H9 (cell line): ENCODE measurements around the gene ZNF317. TPM values are rescaled to one million over a fixed set of nuclear protein-coding genes. Genes with fewer than 3 reads are reported as not detected.

ENCODE experiments used
- DNase-seq: peaks from one replicate; pipeline ENCODE4 v3.0.0-alpha.2; 2017
- H2AFZ ChIP-seq: one replicate; pipeline ENCODE4 v1.6.1; 2013; ENCODE audit warnings: mild to moderate bottlenecking, low read length, control low read depth, moderate library complexity
- H2AK5ac ChIP-seq: 2 replicates; pipeline ENCODE4 v1.6.1; 2013; ENCODE audit warnings: low read length, control low read depth, mixed read lengths; ENCODE audit not compliant: insufficient read length
- H2BK120ac ChIP-seq: one replicate; pipeline ENCODE4 v1.6.1; 2013; ENCODE audit warnings: low read depth, mild to moderate bottlenecking, low read length, control low read depth, inconsistent platforms; ENCODE audit not compliant: poor library complexity, severe bottlenecking
- H2BK12ac ChIP-seq: 2 replicates; pipeline ENCODE4 v1.6.1; 2013; ENCODE audit warnings: low read length, control low read depth, mixed read lengths, low read depth; ENCODE audit not compliant: insufficient read length
- H2BK15ac ChIP-seq: 2 replicates; pipeline ENCODE4 v1.6.1; 2013; ENCODE audit warnings: low read depth, low read length, control low read depth
- H2BK20ac ChIP-seq: one replicate; pipeline ENCODE4 v1.6.1; 2013; ENCODE audit warnings: low read depth, mild to moderate bottlenecking, low read length, control low read depth, inconsistent platforms; ENCODE audit not compliant: poor library complexity, severe bottlenecking
- H2BK5ac ChIP-seq: 2 replicates; pipeline ENCODE4 v1.6.1; 2013; ENCODE audit warnings: low read length, control low read depth, mixed read lengths; ENCODE audit not compliant: insufficient read length
- H3K14ac ChIP-seq: 2 replicates; pipeline ENCODE4 v1.6.1; 2013; ENCODE audit warnings: low read length, control low read depth; ENCODE audit not compliant: insufficient read depth
- H3K18ac ChIP-seq: 2 replicates; pipeline ENCODE4 v1.6.1; 2013; ENCODE audit warnings: low read depth, mild to moderate bottlenecking, mixed read lengths, low read length, control low read depth; ENCODE audit not compliant: insufficient read length
- H3K23ac ChIP-seq: 2 replicates; pipeline ENCODE4 v1.6.1; 2013; ENCODE audit warnings: low read length, control low read depth, mixed read lengths, low read depth; ENCODE audit not compliant: insufficient read length
- H3K23me2 ChIP-seq: 2 replicates; pipeline ENCODE4 v1.6.1; 2013; ENCODE audit warnings: low read depth, mild to moderate bottlenecking, mixed read lengths, low read length, control low read depth; ENCODE audit not compliant: insufficient read length, poor library complexity, severe bottlenecking
- H3K27ac ChIP-seq: 2 replicates; pipeline ENCODE4 v1.5.1; 2013; ENCODE audit warnings: low read length, control low read depth, mixed read lengths, low read depth; ENCODE audit not compliant: insufficient read length
- H3K27me3 ChIP-seq: 2 replicates; pipeline ENCODE4 v1.6.1; 2013; ENCODE audit warnings: low read length, control low read depth, inconsistent platforms; ENCODE audit not compliant: insufficient read depth
- H3K4ac ChIP-seq: 2 replicates; pipeline ENCODE4 v1.6.1; 2013; ENCODE audit warnings: low read depth, mild to moderate bottlenecking, control low read depth, inconsistent platforms, low read length, moderate library complexity
- H3K4me1 ChIP-seq: 2 replicates; pipeline ENCODE4 v1.6.1; 2013; ENCODE audit warnings: low read length, control low read depth, inconsistent platforms; ENCODE audit not compliant: insufficient read depth
- H3K4me2 ChIP-seq: 2 replicates; pipeline ENCODE4 v1.6.1; 2013; ENCODE audit warnings: low read length, control low read depth, mixed read lengths; ENCODE audit not compliant: insufficient read length, insufficient read depth
- H3K56ac ChIP-seq: 2 replicates; pipeline ENCODE4 v1.6.1; 2013; ENCODE audit warnings: low read depth, mild to moderate bottlenecking, mixed read lengths, low read length, control low read depth; ENCODE audit not compliant: insufficient read length
- H3K79me1 ChIP-seq: 2 replicates; pipeline ENCODE4 v1.6.1; 2013; ENCODE audit warnings: low read depth, mild to moderate bottlenecking, moderate library complexity, low read length, control low read depth, inconsistent platforms; ENCODE audit not compliant: insufficient read depth, poor library complexity, severe bottlenecking
- H3K79me2 ChIP-seq: 2 replicates; pipeline ENCODE4 v1.6.1; 2013; ENCODE audit warnings: low read length, control low read depth, inconsistent platforms; ENCODE audit not compliant: insufficient read depth
- H3K9ac ChIP-seq: 2 replicates; pipeline ENCODE4 v1.6.1; 2013; ENCODE audit warnings: low read length, control low read depth, mixed read lengths; ENCODE audit not compliant: insufficient read length; ENCODE audit errors: extremely low read depth
- H3K9me3 ChIP-seq: one replicate; pipeline ENCODE4 v1.6.1; 2013; ENCODE audit warnings: low read depth, low read length, inconsistent platforms; ENCODE audit not compliant: control insufficient read depth
- H3T11ph ChIP-seq: one replicate; pipeline ENCODE4 v1.6.1; 2013; ENCODE audit warnings: mild to moderate bottlenecking, low read length, control low read depth, inconsistent platforms
- H4K20me1 ChIP-seq: one replicate; pipeline ENCODE4 v1.6.1; 2013; ENCODE audit not compliant: control insufficient read depth, insufficient read length, insufficient read depth
- H4K5ac ChIP-seq: 2 replicates; pipeline ENCODE4 v1.6.1; 2013; ENCODE audit warnings: low read depth, mild to moderate bottlenecking, mixed read lengths, low read length, control low read depth; ENCODE audit not compliant: insufficient read length
- H4K8ac ChIP-seq: replicated peaks from 2 replicates; pipeline ENCODE4 v1.6.1; 2013; ENCODE audit warnings: low read length, control low read depth, mixed read lengths, low read depth; ENCODE audit not compliant: insufficient read length
- H4K91ac ChIP-seq: 2 replicates; pipeline ENCODE4 v1.6.1; 2013; ENCODE audit warnings: low read depth, mild to moderate bottlenecking, moderate library complexity, mixed read lengths, low read length, control low read depth; ENCODE audit not compliant: insufficient read length
- H3K27ac Mint-ChIP-seq, 3 experiments: 2 replicates in 2 of 3; 3 replicates in 1 of 3; pipeline ENCODE4 v1.8.0; 2020 to 2021; ENCODE audit warnings: mixed read lengths in 3 of 3, mild to moderate bottlenecking in 1 of 3, moderate library complexity in 1 of 3
- H3K27me3 Mint-ChIP-seq: 2 replicates; pipeline ENCODE4 v1.8.0; 2021; ENCODE audit warnings: low read depth, mild to moderate bottlenecking, moderate library complexity, mixed read lengths
- H3K36me3 Mint-ChIP-seq, 3 experiments: 2 replicates in 2 of 3; 3 replicates in 1 of 3; pipeline ENCODE4 v1.8.0; 2020 to 2021; ENCODE audit warnings: low read depth in 3 of 3, mixed read lengths in 3 of 3; ENCODE audit not compliant: insufficient read depth in 1 of 3
- H3K4me1 Mint-ChIP-seq, 2 experiments: 2 replicates each; pipeline ENCODE4 v1.8.0; 2020; ENCODE audit warnings: mixed read lengths in 2 of 2
- H3K4me3 Mint-ChIP-seq, 2 experiments: 2 replicates in 1 of 2; 3 replicates in 1 of 2; pipeline ENCODE4 v1.8.0; 2020 to 2021; ENCODE audit warnings: mild to moderate bottlenecking in 2 of 2, mixed read lengths in 2 of 2, moderate library complexity in 1 of 2
- H3K9me3 Mint-ChIP-seq, 2 experiments: 2 replicates in 1 of 2; 3 replicates in 1 of 2; pipeline ENCODE4 v1.8.0; 2020; ENCODE audit warnings: mild to moderate bottlenecking in 2 of 2, mixed read lengths in 2 of 2, moderate library complexity in 1 of 2
- WGBS: extraction: QIAGEN DNeasy Blood & Tissue Kit; methylation state at CpG from one replicate; pipeline ENCODE4 v1.1.7; 2013; ENCODE audit warnings: missing lambda C conversion rate, low lambda C conversion rate, mixed read lengths; ENCODE audit not compliant: insufficient read length; ENCODE audit errors: extremely low coverage; 5-methylcytosine and 5-hydroxymethylcytosine counted together
- total RNA-seq: library from RNA; stranded (reverse); gene quantifications from 2 replicates; pipeline ENCODE4 v1.2.1, GENCODE V29; 2021
- TF ChIP-seq, protein P1 (sequence below): fragments of 200-600 bp; sonication (generic); conservative IDR thresholded peaks from 3 replicates; pipeline ENCODE4 v1.8.0; 2021; ENCODE audit warnings: antibody characterized with exemption, mild to moderate bottlenecking

ZNF317 gene
- total RNA-seq, 1 experiment from 2014 or later, result 52.8 TPM

DNA sequence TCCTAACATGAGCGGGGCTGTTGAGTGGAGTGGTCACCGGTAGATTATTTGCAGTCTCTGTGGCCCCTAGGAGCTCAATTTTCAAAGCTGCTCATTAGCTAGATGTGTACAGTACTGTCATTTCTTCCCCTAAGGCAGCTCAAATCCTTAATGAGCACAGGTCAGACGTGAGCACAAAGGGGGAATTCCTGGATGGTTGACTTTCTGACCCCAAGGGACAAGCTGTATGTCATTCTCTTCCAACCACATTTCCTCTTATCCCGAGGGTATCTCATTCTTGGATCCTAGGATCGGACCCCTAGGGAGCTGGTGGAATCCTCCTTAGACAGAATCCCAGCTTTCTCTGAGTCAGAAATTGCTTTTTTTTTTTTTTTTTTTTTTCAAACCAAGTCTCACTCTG lies 7.8 kb upstream of the ZNF317 start:
- Histone ChIP-seq H2AFZ (no peak overlapping the region), H2BK20ac (no peak overlapping the region), H2BK5ac (no peak overlapping the region), H3K4me1 (no peaks in the 10 kb centered on the region), H2BK15ac (no peak overlapping the region), H3K23me2 (no peaks in the 10 kb centered on the region), H2BK120ac (no peak overlapping the region), H2AK5ac (no peak overlapping the region), H3K14ac (no peak overlapping the region), H3K4me2 (no peak overlapping the region), H3K79me2 (no peaks in the 10 kb centered on the region), H3K27ac (no peak overlapping the region), H3K27me3 (no peaks in the 10 kb centered on the region), H3K56ac (no peak overlapping the region), H3K79me1 (no peaks in the 10 kb centered on the region), H4K8ac (no peak overlapping the region), H4K91ac (no peak overlapping the region), H3K18ac (no peak overlapping the region), H4K20me1 (no peaks in the 10 kb centered on the region), H3K4ac (no peak overlapping the region), H3T11ph (no peak overlapping the region), H3K23ac (no peak overlapping the region), H3K9me3 (no peaks in the 10 kb centered on the region), H3K9ac (no peak overlapping the region), H2BK12ac (no peak overlapping the region), H4K5ac (no peak overlapping the region)
- no peak for DNase-seq
- TF ChIP-seq, protein P1, sequence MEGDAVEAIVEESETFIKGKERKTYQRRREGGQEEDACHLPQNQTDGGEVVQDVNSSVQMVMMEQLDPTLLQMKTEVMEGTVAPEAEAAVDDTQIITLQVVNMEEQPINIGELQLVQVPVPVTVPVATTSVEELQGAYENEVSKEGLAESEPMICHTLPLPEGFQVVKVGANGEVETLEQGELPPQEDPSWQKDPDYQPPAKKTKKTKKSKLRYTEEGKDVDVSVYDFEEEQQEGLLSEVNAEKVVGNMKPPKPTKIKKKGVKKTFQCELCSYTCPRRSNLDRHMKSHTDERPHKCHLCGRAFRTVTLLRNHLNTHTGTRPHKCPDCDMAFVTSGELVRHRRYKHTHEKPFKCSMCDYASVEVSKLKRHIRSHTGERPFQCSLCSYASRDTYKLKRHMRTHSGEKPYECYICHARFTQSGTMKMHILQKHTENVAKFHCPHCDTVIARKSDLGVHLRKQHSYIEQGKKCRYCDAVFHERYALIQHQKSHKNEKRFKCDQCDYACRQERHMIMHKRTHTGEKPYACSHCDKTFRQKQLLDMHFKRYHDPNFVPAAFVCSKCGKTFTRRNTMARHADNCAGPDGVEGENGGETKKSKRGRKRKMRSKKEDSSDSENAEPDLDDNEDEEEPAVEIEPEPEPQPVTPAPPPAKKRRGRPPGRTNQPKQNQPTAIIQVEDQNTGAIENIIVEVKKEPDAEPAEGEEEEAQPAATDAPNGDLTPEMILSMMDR, result no peak
- Mint-ChIP-seq H3K36me3 (no peaks in the 10 kb centered on the region; a peak in 2 of 7 replicates), H3K9me3 (peaks cover 43 to 48% of the 10 kb centered on the region in 2 experiments), H3K4me1 (no peaks in the 10 kb centered on the region), H3K27me3 (peaks cover 11% of the 10 kb centered on the region), H3K27ac (no peak overlapping the region), H3K4me3 (no peak overlapping the region)
- WGBS, result no CpG with 5 or more reads among the region's 5 CpGs
